Measurements from ENCODE around the gene MLLT10.

Gene MLLT10

DNA sequence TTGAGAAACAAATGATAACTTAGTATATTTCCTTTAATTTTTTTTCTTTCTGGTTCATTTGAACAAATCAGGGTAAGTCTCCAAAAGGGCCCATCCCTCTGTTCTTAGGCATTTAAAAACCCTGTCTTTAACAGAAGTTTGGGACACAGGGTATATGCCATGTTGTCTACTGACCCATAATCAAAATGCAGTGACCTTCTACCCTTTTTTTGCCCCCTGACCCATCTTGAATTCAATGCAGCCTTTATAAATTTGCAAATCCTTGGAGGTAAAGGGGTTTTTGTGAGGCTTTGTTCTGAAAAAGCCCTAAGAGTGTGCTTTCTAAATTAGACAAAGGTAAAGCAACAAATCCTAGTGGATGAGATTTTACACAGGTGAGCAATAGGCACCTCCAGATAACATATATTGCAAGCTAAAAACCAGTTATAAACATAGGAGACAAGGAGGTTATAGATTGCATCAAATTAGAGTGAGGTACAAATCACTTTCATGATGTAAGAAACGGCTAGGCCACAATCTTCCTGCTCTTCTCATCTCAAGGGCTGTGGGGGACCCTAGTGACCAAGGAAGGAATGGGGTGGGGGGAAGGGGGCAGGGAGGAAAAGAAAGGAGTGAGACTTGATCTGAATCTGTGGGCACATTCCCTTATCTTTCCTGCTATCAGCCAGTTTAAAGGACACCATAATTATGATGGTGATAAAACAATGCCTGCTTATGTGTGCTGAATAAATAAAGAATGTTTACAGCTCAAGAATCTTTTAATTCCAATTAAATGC lies 11.2 kb upstream of the MLLT10 start:
- Histone ChIP-seq H3K9me2 (ENCODE audit: low read depth, low read length) (no peaks in the 10 kb centered on the region), H3K4me2 (ENCODE audit: low read length) (no peak overlapping the region), H3K36me3 (ENCODE audit: insufficient read depth, low read length) (no peaks in the 10 kb centered on the region), H3F3A (ENCODE audit: insufficient read depth, low read length) (no peaks in the 10 kb centered on the region), H3K4me3 (ENCODE audit: low read depth, low read length, poor library complexity, severe bottlenecking) (no peak overlapping the region), H4K20me1 (ENCODE audit: insufficient read depth, low read length) (no peaks in the 10 kb centered on the region), H3K4me1 (ENCODE audit: insufficient read depth, low read length, severe bottlenecking) (peaks cover 57% of the 10 kb centered on the region), H3K79me2 (ENCODE audit: insufficient read depth, low read length) (no peaks in the 10 kb centered on the region), H3K9ac (ENCODE audit: low read length) (no peak overlapping the region), H2AFZ (ENCODE audit: low read length) (no peak overlapping the region), H3K27ac (ENCODE audit: low read depth, low read length, poor library complexity, severe bottlenecking) (no peak overlapping the region), H3K27me3 (ENCODE audit: insufficient read depth, low read length) (peaks cover 4% of the 10 kb centered on the region; the same call in 1 of the 2 replicates), H3K9me3 (ENCODE audit: low read length) (no peaks in the 10 kb centered on the region)
- TF ChIP-seq EZH2 (IDR thresholded peaks at IDR 0.05; ENCODE audit: borderline replicate concordance, low read length), result no peak
- TF ChIP-seq, protein P1, sequence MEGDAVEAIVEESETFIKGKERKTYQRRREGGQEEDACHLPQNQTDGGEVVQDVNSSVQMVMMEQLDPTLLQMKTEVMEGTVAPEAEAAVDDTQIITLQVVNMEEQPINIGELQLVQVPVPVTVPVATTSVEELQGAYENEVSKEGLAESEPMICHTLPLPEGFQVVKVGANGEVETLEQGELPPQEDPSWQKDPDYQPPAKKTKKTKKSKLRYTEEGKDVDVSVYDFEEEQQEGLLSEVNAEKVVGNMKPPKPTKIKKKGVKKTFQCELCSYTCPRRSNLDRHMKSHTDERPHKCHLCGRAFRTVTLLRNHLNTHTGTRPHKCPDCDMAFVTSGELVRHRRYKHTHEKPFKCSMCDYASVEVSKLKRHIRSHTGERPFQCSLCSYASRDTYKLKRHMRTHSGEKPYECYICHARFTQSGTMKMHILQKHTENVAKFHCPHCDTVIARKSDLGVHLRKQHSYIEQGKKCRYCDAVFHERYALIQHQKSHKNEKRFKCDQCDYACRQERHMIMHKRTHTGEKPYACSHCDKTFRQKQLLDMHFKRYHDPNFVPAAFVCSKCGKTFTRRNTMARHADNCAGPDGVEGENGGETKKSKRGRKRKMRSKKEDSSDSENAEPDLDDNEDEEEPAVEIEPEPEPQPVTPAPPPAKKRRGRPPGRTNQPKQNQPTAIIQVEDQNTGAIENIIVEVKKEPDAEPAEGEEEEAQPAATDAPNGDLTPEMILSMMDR (IDR thresholded peaks at IDR 0.05; ENCODE audit: low read length), result no peak

GRCh38 chr10:21523557-21524008 lies 10.4 kb upstream of the MLLT10 start:
- no peaks in the 10 kb centered on the region for H3F3A ChIP-seq (ENCODE audit: insufficient read depth, low read length)
- H3K4me2 ChIP-seq (ENCODE audit: low read length), result no peak overlapping the region
- H3K4me3 ChIP-seq (ENCODE audit: low read depth, low read length, poor library complexity, severe bottlenecking), result no peak overlapping the region
- H3K27me3 ChIP-seq (ENCODE audit: insufficient read depth, low read length), result no peaks in the 10 kb centered on the region
- no peak overlapping the region for H2AFZ ChIP-seq (ENCODE audit: low read length)
- no peak overlapping the region for H3K27ac ChIP-seq (ENCODE audit: low read depth, low read length, poor library complexity, severe bottlenecking)
- H3K9me3 ChIP-seq (ENCODE audit: low read length), result no peaks in the 10 kb centered on the region
- no peaks in the 10 kb centered on the region for H3K9me2 ChIP-seq (ENCODE audit: low read depth, low read length)
- no peaks in the 10 kb centered on the region for H3K79me2 ChIP-seq (ENCODE audit: insufficient read depth, low read length)
- TF ChIP-seq EZH2 (IDR thresholded peaks at IDR 0.05; ENCODE audit: borderline replicate concordance, low read length), result no peak
- TF ChIP-seq, protein P1 (IDR thresholded peaks at IDR 0.05; ENCODE audit: low read length), result no peak
- H3K4me1 ChIP-seq (ENCODE audit: insufficient read depth, low read length, severe bottlenecking), result peaks cover 55% of the 10 kb centered on the region
- H3K9ac ChIP-seq (ENCODE audit: low read length), result no peak overlapping the region
- H3K36me3 ChIP-seq (ENCODE audit: insufficient read depth, low read length), result no peaks in the 10 kb centered on the region
- no peaks in the 10 kb centered on the region for H4K20me1 ChIP-seq (ENCODE audit: insufficient read depth, low read length)

DNA sequence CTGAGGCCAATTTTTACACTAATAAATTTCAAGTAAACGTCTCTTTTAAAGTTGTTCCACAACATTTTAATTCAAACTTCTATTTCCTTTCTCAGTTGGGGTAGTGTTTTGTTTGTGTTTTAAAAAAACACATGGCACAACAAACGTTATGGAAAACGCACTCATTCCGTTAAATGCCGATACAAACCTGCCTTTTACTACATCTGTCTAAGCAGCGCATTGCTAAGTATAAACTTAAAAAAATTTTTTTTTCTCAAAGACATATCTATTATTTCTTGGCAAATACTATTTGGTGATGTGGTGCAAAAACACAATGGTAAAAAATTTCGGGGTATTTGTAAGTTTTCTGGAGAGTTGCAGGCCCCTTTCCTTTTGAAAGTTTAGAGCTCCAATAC lies 9.9 kb upstream of the MLLT10 start:
- H2AFZ ChIP-seq (ENCODE audit: low read length), result no peak overlapping the region
- no peaks in the 10 kb centered on the region for H3K27me3 ChIP-seq (ENCODE audit: insufficient read depth, low read length)
- H3K27ac ChIP-seq (ENCODE audit: low read depth, low read length, poor library complexity, severe bottlenecking), result no peak overlapping the region
- H3K4me2 ChIP-seq (ENCODE audit: low read length), result no peak overlapping the region
- H3K9me2 ChIP-seq (ENCODE audit: low read depth, low read length), result no peaks in the 10 kb centered on the region
- TF ChIP-seq, protein P1 (IDR thresholded peaks at IDR 0.05; ENCODE audit: low read length), result no peak
- no peak for TF ChIP-seq EZH2 (IDR thresholded peaks at IDR 0.05; ENCODE audit: borderline replicate concordance, low read length)
- H3K4me3 ChIP-seq (ENCODE audit: low read depth, low read length, poor library complexity, severe bottlenecking), result no peak overlapping the region
- no peaks in the 10 kb centered on the region for H3F3A ChIP-seq (ENCODE audit: insufficient read depth, low read length)
- H3K36me3 ChIP-seq (ENCODE audit: insufficient read depth, low read length), result no peaks in the 10 kb centered on the region
- H3K79me2 ChIP-seq (ENCODE audit: insufficient read depth, low read length), result no peaks in the 10 kb centered on the region
- H3K9me3 ChIP-seq (ENCODE audit: low read length), result no peaks in the 10 kb centered on the region
- H3K4me1 ChIP-seq (ENCODE audit: insufficient read depth, low read length, severe bottlenecking), result peaks cover 50% of the 10 kb centered on the region
- H4K20me1 ChIP-seq (ENCODE audit: insufficient read depth, low read length), result no peaks in the 10 kb centered on the region
- H3K9ac ChIP-seq (ENCODE audit: low read length), result no peak overlapping the region
